Endothelial cell of umbilical vein (primary cell): ENCODE measurements around the gene SPAG8. TPM values are rescaled to one million over a fixed set of nuclear protein-coding genes. Genes with fewer than 3 reads are reported as not detected.

Experiments used
- BruUV-seq: library from RNA; stranded (reverse); fragments of 400-500 nt; replicated peaks from 2 replicates; lab custom pipeline; 2021; lab: Mats Ljungman, UMichigan
- CTCF ChIA-PET: fragments of 300-600, 350-600 bp; sonication (Branson Sonifier 250); formaldehyde crosslinking; loops from one replicate; lab custom pipeline; 2021; ENCODE audit warnings: antibody characterized with exemption, inconsistent platforms; lab: Charles Lee
- POLR2A ChIA-PET: fragments of 300-600, 350-600 bp; sonication (Branson Sonifier 250); formaldehyde crosslinking; loops from one replicate; lab custom pipeline; 2021; ENCODE audit warnings: antibody characterized with exemption, inconsistent platforms; lab: Charles Lee
- DNase-seq: peaks from one replicate; pipeline ENCODE4 v3.0.0-alpha.2; 2011; ENCODE audit warnings: low read depth, low spot score
- FAIRE-seq: peaks from 2 replicates; lab custom pipeline; 2011; peaks lifted over from hg19 to GRCh38; lab: Jason Lieb, UNC
- H2AFZ ChIP-seq: 2 replicates; pipeline ENCODE4 v1.6.0; 2012; ENCODE audit warnings: low read depth, low read length, control low read depth, inconsistent platforms
- H3K27ac ChIP-seq: 2 replicates; pipeline ENCODE4 v1.5.1; 2011; ENCODE audit warnings: low read depth, mild to moderate bottlenecking, control low read depth, low read length, moderate library complexity; ENCODE audit not compliant: insufficient read depth
- H3K27me3 ChIP-seq, 2 experiments: 2 replicates each; pipeline versions ENCODE4 v1.6.0 to v1.6.1; 2011; ENCODE audit warnings: low read length in 2 of 2, mixed read lengths in 1 of 2; ENCODE audit not compliant: control insufficient read depth in 2 of 2, insufficient read depth in 2 of 2
- H3K36me3 ChIP-seq, 2 experiments: 2 replicates in 1 of 2; 3 replicates in 1 of 2; pipeline ENCODE4 v1.5.1; 2011; ENCODE audit warnings: low read length in 2 of 2, mild to moderate bottlenecking in 1 of 2, moderate library complexity in 1 of 2; ENCODE audit not compliant: control insufficient read depth in 2 of 2, insufficient read depth in 2 of 2; ENCODE audit errors: extremely low read depth in 1 of 2
- H3K4me1 ChIP-seq: 3 replicates; pipeline ENCODE4 v1.5.1; 2011; ENCODE audit warnings: mild to moderate bottlenecking, low read length; ENCODE audit not compliant: control insufficient read depth, insufficient read depth; ENCODE audit errors: extremely low read depth
- H3K4me2 ChIP-seq: 2 replicates; pipeline ENCODE4 v1.6.1; 2011; ENCODE audit warnings: low read length, control low read depth, mixed read lengths; ENCODE audit not compliant: insufficient read depth
- H3K4me3 ChIP-seq, 3 experiments: fragments of 200-600 bp in 1 of 3; sonication (generic), shearing (Covaris generic) in 1 of 3; replicated peaks in 1 of 3; 2 replicates each; pipeline ENCODE4 v1.5.1; 2011 to 2016; ENCODE audit warnings: control low read depth in 3 of 3, low read length in 3 of 3, mild to moderate bottlenecking in 2 of 3, inconsistent platforms in 1 of 3, low read depth in 1 of 3, moderate library complexity in 1 of 3; ENCODE audit not compliant: insufficient read depth in 1 of 3
- H3K79me2 ChIP-seq: 2 replicates; pipeline ENCODE4 v1.6.0; 2012; ENCODE audit warnings: low read length, inconsistent platforms; ENCODE audit not compliant: control insufficient read depth, insufficient read depth
- H3K9ac ChIP-seq: replicated peaks from 2 replicates; pipeline ENCODE3; 2011; ENCODE audit warnings: low read length, control low read depth; ENCODE audit not compliant: insufficient read depth; ENCODE audit errors: extremely low read depth
- H3K9me1 ChIP-seq: replicated peaks from 3 replicates; pipeline ENCODE4 v1.6.0; 2011; ENCODE audit warnings: mild to moderate bottlenecking, low read length; ENCODE audit not compliant: control insufficient read depth, insufficient read depth; ENCODE audit errors: extremely low read depth
- H3K9me3 ChIP-seq: replicated peaks from 2 replicates; pipeline ENCODE4 v1.5.1; 2012; ENCODE audit warnings: low read length, inconsistent platforms; ENCODE audit not compliant: control insufficient read depth, insufficient read depth
- H4K20me1 ChIP-seq: replicated peaks from 2 replicates; pipeline ENCODE3; 2011; ENCODE audit warnings: mild to moderate bottlenecking, low read length; ENCODE audit not compliant: control insufficient read depth, insufficient read depth; ENCODE audit errors: extremely low read depth
- CTCF ChIP-seq, 2 donors: IDR thresholded peaks; 1 replicate in 1 of 2; 2 replicates in 1 of 2; pipeline ENCODE4 v1.5.1; 2011; ENCODE audit warnings: low read length in 2 of 2, mild to moderate bottlenecking in 2 of 2, moderate library complexity in 2 of 2, control low read depth in 1 of 2, inconsistent platforms in 1 of 2, low read depth in 1 of 2; ENCODE audit not compliant: insufficient read depth in 1 of 2; ENCODE audit errors: extremely low read depth in 1 of 2
- EZH2 ChIP-seq: IDR thresholded peaks from 2 replicates; pipeline ENCODE4 v1.6.1; 2012; ENCODE audit warnings: borderline replicate concordance, low read depth, mild to moderate bottlenecking, moderate library complexity, low read length, inconsistent platforms; ENCODE audit not compliant: severe bottlenecking
- FOS ChIP-seq: IDR thresholded peaks from 2 replicates; pipeline ENCODE4 v1.6.1; 2011; ENCODE audit warnings: mild to moderate bottlenecking, low read length, moderate library complexity, borderline replicate concordance; ENCODE audit not compliant: insufficient read depth
- GATA2 ChIP-seq: IDR thresholded peaks from 2 replicates; pipeline ENCODE4 v1.7.0; 2011; ENCODE audit warnings: low read depth, mild to moderate bottlenecking, moderate library complexity, mixed read lengths, low read length; ENCODE audit not compliant: insufficient read length, insufficient read depth
- JUN ChIP-seq: IDR thresholded peaks from 2 replicates; pipeline ENCODE4 v1.6.1; 2011; ENCODE audit warnings: borderline replicate concordance, low read depth; ENCODE audit not compliant: insufficient read length, insufficient read depth
- MYC ChIP-seq: IDR thresholded peaks from one replicate; pipeline ENCODE4 v1.6.1; 2011; ENCODE audit warnings: mild to moderate bottlenecking, low read depth, low read length
- POLR2A ChIP-seq: IDR thresholded peaks from 2 replicates; pipeline ENCODE4 v1.6.1; 2012; ENCODE audit warnings: low read depth, mild to moderate bottlenecking, control low read depth, low read length
- POLR2AphosphoS5 ChIP-seq: IDR thresholded peaks from 2 replicates; pipeline ENCODE4 v1.6.1; 2012; ENCODE audit warnings: low read depth, mild to moderate bottlenecking, control low read depth, low read length, moderate library complexity; ENCODE audit not compliant: insufficient read depth
- dilution Hi-C: fragments of 300-500 bp; cut with MboI; formaldehyde crosslinking; loops from one replicate; pipeline ENCODE4 v1.15.0; 2019; ENCODE audit warnings: low sequenced_read_pairs; ENCODE audit not compliant: extremely low pct_ligation_motif_present
- intact Hi-C: fragments of 100-400 bp; cut with micrococcal nuclease; formaldehyde crosslinking; loops from one replicate; pipeline ENCODE4 v1.10.0; 2022
- polyA plus RNA-seq, 4 experiments: library from polyadenylated mRNA; depleted of rRNA in 3 of 4; stranded (reverse) in 3 of 4; unstranded in 1 of 4; fragments of >200 nt; gene quantifications; 2 replicates each; pipeline versions ENCODE4 v1.2.1 to v1.2.3, GENCODE V29; 2011 to 2012; ENCODE audit warnings: missing spikeins in 1 of 4
- total RNA-seq: library from RNA; stranded (reverse); gene quantifications from 2 replicates; pipeline ENCODE4 v1.2.3, GENCODE V29; 2021
- TF ChIP-seq, protein P1 (sequence below): IDR thresholded peaks from 2 replicates; pipeline ENCODE4 v1.6.1; 2011; ENCODE audit not compliant: insufficient read depth, insufficient read length

Gene SPAG8
- total and polyA plus RNA-seq, 2 donors (not counting 3 experiments of a cell fraction or from before 2014, with no cell fraction given) = 0.21 to 0.69 TPM

DNA sequence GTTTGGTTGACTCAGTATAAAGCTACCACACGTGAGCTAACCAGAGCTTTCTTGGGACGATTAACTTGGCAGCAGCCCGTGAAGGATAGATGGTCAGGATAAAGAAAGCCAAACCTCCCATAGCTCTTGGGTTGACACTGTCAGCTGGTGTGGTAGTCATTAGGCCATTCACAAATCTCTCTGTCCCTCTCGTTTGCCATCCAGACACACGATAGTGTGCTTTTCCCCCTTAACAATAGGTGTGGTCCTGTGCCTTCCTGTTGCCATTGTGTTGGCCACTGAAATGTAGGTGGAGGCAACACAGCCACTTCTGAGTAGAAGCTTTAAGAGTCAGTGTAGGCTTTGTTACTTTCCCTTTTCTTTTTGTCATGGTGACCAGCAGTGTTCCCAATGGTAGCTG lies 46.4 kb upstream of the SPAG8 start:
- dilution Hi-C loops = no loop called here
- no peaks in the 10 kb centered on the region for H3K9me1 ChIP-seq

More for the DNA sequence above, 46.4 kb upstream of the SPAG8 start:
- H3K9me3 ChIP-seq = no peaks in the 10 kb centered on the region
- no peaks in the 10 kb centered on the region for H3K79me2 ChIP-seq
- no TSS peak for BruUV-seq
- H3K36me3 ChIP-seq = no peaks in the 10 kb centered on the region
- no peaks in the 10 kb centered on the region for H4K20me1 ChIP-seq
- CTCF ChIA-PET = interaction anchor here (1.3 to 4.3 kb wide), 5 partner anchors 13 to 68 kb away, joined by 3 to 20 read pairs (median 13); partner anchors contain the start of gene OR13J1
- TF ChIP-seq EZH2 (no peak), POLR2A (no peak), FOS (no peak), JUN (no peak), MYC (no peak), GATA2 (no peak), POLR2AphosphoS5 (no peak), CTCF (IDR thresholded peaks at IDR 0.05; ENCODE audit: extremely low read depth in 1 of 2, insufficient read depth in 1 of 2, low read depth in 1 of 2, low read length in 2 of 2) (no peak)
- TF ChIP-seq, protein P1, sequence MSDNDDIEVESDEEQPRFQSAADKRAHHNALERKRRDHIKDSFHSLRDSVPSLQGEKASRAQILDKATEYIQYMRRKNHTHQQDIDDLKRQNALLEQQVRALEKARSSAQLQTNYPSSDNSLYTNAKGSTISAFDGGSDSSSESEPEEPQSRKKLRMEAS = no peak
- H3K27me3 ChIP-seq = peaks cover 22 to 49% of the 10 kb centered on the region in 2 experiments
- no peak overlapping the region for H3K9ac ChIP-seq
- intact Hi-C loops = no loop called here
- H3K4me1 ChIP-seq = no peaks in the 10 kb centered on the region
- DNase-seq (no peak), FAIRE-seq (no peak)
- H3K27ac ChIP-seq = no peak overlapping the region
- no peak overlapping the region for H2AFZ ChIP-seq
- H3K4me2 ChIP-seq = no peak overlapping the region
- POLR2A ChIA-PET = no interaction called here
- H3K4me3 ChIP-seq = no peak overlapping the region
